WTC11 (cell line): ENCODE data around the gene VSIR. TPM values are rescaled to one million over a fixed set of nuclear protein-coding genes. Genes with fewer than 3 reads are reported as not detected.

Experiments used
- ATAC-seq: fragments of 200-7000 bp; cut with Tn5 transposase; 2 replicates; pipeline ENCODE4 v1.10.0; 2021; ENCODE audit warnings: mild to moderate bottlenecking, moderate library complexity
- CTCF ChIA-PET: fragments of 300-600 bp; sonication (Branson Sonifier 250); formaldehyde crosslinking; loops from one replicate; lab custom pipeline; 2021; ENCODE audit warnings: antibody characterized with exemption; lab: Charles Lee
- POLR2A ChIA-PET: fragments of 350-600 bp; sonication (Branson Sonifier 250); formaldehyde crosslinking; loops from one replicate; lab custom pipeline; 2021; ENCODE audit warnings: antibody characterized with exemption; lab: Charles Lee
- DNase-seq: peaks from one replicate; pipeline ENCODE4 v3.0.0; 2021; ENCODE audit warnings: low spot score
- H3K27ac Mint-ChIP-seq: 2 replicates; pipeline ENCODE4 v1.8.0; 2021; ENCODE audit warnings: mixed read lengths
- H3K27me3 Mint-ChIP-seq: 2 replicates; pipeline ENCODE4 v1.8.0; 2021; ENCODE audit warnings: low read depth, mild to moderate bottlenecking, moderate library complexity, mixed read lengths
- H3K36me3 Mint-ChIP-seq: 2 replicates; pipeline ENCODE4 v1.8.0; 2021; ENCODE audit warnings: mixed read lengths
- H3K4me1 Mint-ChIP-seq: 2 replicates; pipeline ENCODE4 v1.8.0; 2022; ENCODE audit warnings: mixed read lengths
- H3K4me3 Mint-ChIP-seq: 2 replicates; pipeline ENCODE4 v1.8.0; 2021; ENCODE audit warnings: mild to moderate bottlenecking, moderate library complexity, mixed read lengths
- H3K9me3 Mint-ChIP-seq: 2 replicates; pipeline ENCODE4 v1.8.0; 2021; ENCODE audit warnings: mixed read lengths
- ATF2 ChIP-seq: sonication (generic); formaldehyde crosslinking; IDR thresholded peaks from 2 replicates; pipeline ENCODE4 v1.8.1; 2022; ENCODE audit warnings: low read depth, missing genetic modification reagents, borderline replicate concordance
- CTCF ChIP-seq: fragments of 200-600 bp; IDR thresholded peaks from 2 replicates; pipeline ENCODE4 v1.8.0; 2022; ENCODE audit warnings: antibody characterized with exemption
- EMX1 ChIP-seq: fragments of 250-450 bp; sonication (Bioruptor Pico); IDR thresholded peaks from 2 replicates; pipeline ENCODE4 v1.8.0; 2021; ENCODE audit warnings: mild to moderate bottlenecking
- ETV6 ChIP-seq: sonication (generic); formaldehyde crosslinking; IDR thresholded peaks from 2 replicates; pipeline ENCODE4 v1.8.1; 2022; ENCODE audit warnings: mild to moderate bottlenecking, missing genetic modification reagents
- FOXK1 ChIP-seq: sonication (generic); formaldehyde crosslinking; IDR thresholded peaks from 2 replicates; pipeline ENCODE4 v1.8.0; 2022; ENCODE audit warnings: mild to moderate bottlenecking, moderate library complexity, missing genetic modification reagents
- GABPB1 ChIP-seq: sonication (generic); formaldehyde crosslinking; IDR thresholded peaks from 2 replicates; pipeline ENCODE4 v1.8.1; 2023; ENCODE audit warnings: mild to moderate bottlenecking, missing genetic modification reagents
- HMGA2 ChIP-seq: fragments of 250-450 bp; sonication (Bioruptor Pico); IDR thresholded peaks from 2 replicates; pipeline ENCODE4 v1.4.0; 2021; ENCODE audit warnings: mild to moderate bottlenecking, moderate library complexity
- JUN ChIP-seq: sonication (generic); formaldehyde crosslinking; IDR thresholded peaks from 2 replicates; pipeline ENCODE4 v1.8.0; 2023; ENCODE audit warnings: mild to moderate bottlenecking, missing genetic modification reagents
- KAT7 ChIP-seq: sonication (generic); formaldehyde crosslinking; IDR thresholded peaks from 2 replicates; pipeline ENCODE4 v1.8.1; 2023; ENCODE audit warnings: missing genetic modification reagents, mild to moderate bottlenecking, borderline replicate concordance
- MYBL2 ChIP-seq: sonication (generic); formaldehyde crosslinking; IDR thresholded peaks from 2 replicates; pipeline ENCODE4 v1.8.1; 2023; ENCODE audit warnings: mild to moderate bottlenecking, moderate library complexity, missing genetic modification reagents
- SP1 ChIP-seq: sonication (generic); formaldehyde crosslinking; conservative IDR thresholded peaks from 2 replicates; pipeline ENCODE4 v1.8.1; 2022; ENCODE audit warnings: missing genetic modification reagents
- TP53 ChIP-seq: sonication (generic); formaldehyde crosslinking; IDR thresholded peaks from 2 replicates; pipeline ENCODE4 v1.8.1; 2023; ENCODE audit warnings: mild to moderate bottlenecking, missing genetic modification reagents
- USF2 ChIP-seq: sonication (generic); formaldehyde crosslinking; IDR thresholded peaks from 2 replicates; pipeline ENCODE4 v1.8.1; 2023; ENCODE audit warnings: mild to moderate bottlenecking, missing genetic modification reagents, moderate library complexity
- ZNF138 ChIP-seq: sonication (generic); formaldehyde crosslinking; conservative IDR thresholded peaks from 2 replicates; pipeline ENCODE4 v1.8.1; 2022; ENCODE audit warnings: mild to moderate bottlenecking, moderate library complexity, missing genetic modification reagents
- ZNF219 ChIP-seq: sonication (generic); formaldehyde crosslinking; IDR thresholded peaks from 2 replicates; pipeline ENCODE4 v1.8.0; 2023; ENCODE audit warnings: missing genetic modification reagents, mild to moderate bottlenecking, borderline replicate concordance
- ZNF423 ChIP-seq: fragments of 250-450 bp; sonication (Bioruptor Pico); IDR thresholded peaks from 2 replicates; pipeline ENCODE4 v2.1.2; 2022; ENCODE audit warnings: mild to moderate bottlenecking, moderate library complexity
- ZNF425 ChIP-seq: fragments of 250-450 bp; sonication (Bioruptor Pico); conservative IDR thresholded peaks from 2 replicates; pipeline ENCODE4 v1.9.0; 2021; ENCODE audit warnings: mild to moderate bottlenecking
- total RNA-seq: library from RNA; stranded (reverse); gene quantifications from 3 replicates; pipeline ENCODE4 v1.2.3, GENCODE V29; 2021

Gene VSIR
- total RNA-seq, 1 experiment from 2014 or later = 0.74 TPM

- CTCF ChIA-PET = interaction anchor here (0.6 to 4.1 kb wide), 32 partner anchors 8 to 471 kb away, joined by 3 to 18 read pairs (median 5); partner anchors contain the start of gene VSIR
- H3K36me3 Mint-ChIP-seq = no peaks in the 10 kb centered on the region
- H3K4me1 Mint-ChIP-seq = peaks cover 17% of the 10 kb centered on the region
- no peak overlapping the region for H3K27ac Mint-ChIP-seq
- no peaks in the 10 kb centered on the region for H3K27me3 Mint-ChIP-seq
- H3K9me3 Mint-ChIP-seq = peaks cover 10% of the 10 kb centered on the region; the same call in 1 of the 2 replicates
- ATAC-seq (no peak), DNase-seq (no peak)
- POLR2A ChIA-PET = interaction anchor here (0.6 to 1.2 kb wide), 2 partner anchors 28 to 39 kb away, joined by 3 read pairs; no protein-coding TSS in a partner anchor
- no peak overlapping the region for H3K4me3 Mint-ChIP-seq
- TF ChIP-seq ZNF219 (CRISPR knock-in tag) (no peak), SP1 (CRISPR knock-in tag) (no peak), ETV6 (no peak), CTCF (no peak), GABPB1 (CRISPR knock-in tag) (no peak), JUN (CRISPR knock-in tag) (no peak), EMX1 (CRISPR knock-in tag) (no peak), ZNF138 (CRISPR knock-in tag) (no peak), FOXK1 (CRISPR knock-in tag) (no peak), KAT7 (CRISPR knock-in tag) (no peak), HMGA2 (CRISPR knock-in tag) (no peak)
Measured at GRCh38 chr10:71747039-71747531, 26.2 kb downstream of the VSIR start.

- Mint-ChIP-seq H3K4me3 (no peak overlapping the region), H3K9me3 (peaks cover 10% of the 10 kb centered on the region; the same call in 1 of the 2 replicates), H3K36me3 (no peaks in the 10 kb centered on the region), H3K27me3 (no peaks in the 10 kb centered on the region), H3K27ac (no peak overlapping the region), H3K4me1 (peaks cover 17% of the 10 kb centered on the region)
- DNase-seq (peak; percentile 52), ATAC-seq (peak; percentile 53)
- ChIA-PET POLR2A (interaction anchor here (0.6 to 1.2 kb wide), 2 partner anchors 28 to 38 kb away, joined by 3 read pairs; no protein-coding TSS in a partner anchor), CTCF (interaction anchor here (0.6 to 4.1 kb wide), 34 partner anchors 8 to 476 kb away, joined by 3 to 18 read pairs (median 4); partner anchors contain the start of genes C10orf105 and VSIR)
- TF ChIP-seq TP53 (no peak), ZNF425 (CRISPR knock-in tag) (no peak), ATF2 (CRISPR knock-in tag) (no peak), MYBL2 (no peak), ZNF423 (CRISPR knock-in tag) (no peak), USF2 (CRISPR knock-in tag) (no peak)
Measured at GRCh38 chr10:71746344-71747037, 26.8 kb downstream of the VSIR start.
